Measurements from ENCODE around the gene PFN1.
"Not testable (repeated sequence)": the region's sequence is repeated elsewhere in the genome, so short reads cannot be mapped to it uniquely, and the experiment has no call there.

Gene PFN1

GRCh38 chr17:4945176-4945943 is 3.0 kb downstream of the PFN1 start:
- DNase-seq (ENCODE audit: low spot score): peak; percentile 36

DNA sequence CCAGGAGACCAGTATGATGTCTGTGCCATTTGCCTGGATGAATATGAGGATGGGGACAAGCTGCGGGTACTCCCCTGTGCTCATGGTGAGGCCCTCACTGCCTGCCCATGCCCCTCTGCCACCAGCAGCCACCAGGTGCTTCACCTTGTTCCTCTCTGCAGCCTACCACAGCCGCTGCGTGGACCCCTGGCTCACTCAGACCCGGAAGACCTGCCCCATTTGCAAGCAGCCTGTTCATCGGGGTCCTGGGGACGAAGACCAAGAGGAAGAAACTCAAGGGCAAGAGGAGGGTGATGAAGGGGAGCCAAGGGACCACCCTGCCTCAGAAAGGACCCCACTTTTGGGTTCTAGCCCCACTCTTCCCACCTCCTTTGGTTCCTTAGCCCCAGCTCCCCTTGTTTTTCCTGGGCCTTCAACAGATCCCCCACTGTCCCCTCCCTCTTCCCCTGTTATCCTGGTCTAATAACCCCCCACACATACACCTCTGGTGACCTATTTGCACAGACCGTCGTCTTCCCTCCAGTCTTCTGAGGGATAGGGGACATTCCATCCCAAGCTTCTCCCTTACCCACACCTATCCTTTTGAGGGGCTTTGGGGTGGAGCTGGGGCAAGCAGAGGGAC is 3.7 kb downstream of the PFN1 start:
- no peak for DNase-seq (ENCODE audit: low spot score)

GRCh38 chr17:4944163-4944553 is 4.2 kb downstream of the PFN1 start:
- no peak for DNase-seq (ENCODE audit: low spot score)

DNA sequence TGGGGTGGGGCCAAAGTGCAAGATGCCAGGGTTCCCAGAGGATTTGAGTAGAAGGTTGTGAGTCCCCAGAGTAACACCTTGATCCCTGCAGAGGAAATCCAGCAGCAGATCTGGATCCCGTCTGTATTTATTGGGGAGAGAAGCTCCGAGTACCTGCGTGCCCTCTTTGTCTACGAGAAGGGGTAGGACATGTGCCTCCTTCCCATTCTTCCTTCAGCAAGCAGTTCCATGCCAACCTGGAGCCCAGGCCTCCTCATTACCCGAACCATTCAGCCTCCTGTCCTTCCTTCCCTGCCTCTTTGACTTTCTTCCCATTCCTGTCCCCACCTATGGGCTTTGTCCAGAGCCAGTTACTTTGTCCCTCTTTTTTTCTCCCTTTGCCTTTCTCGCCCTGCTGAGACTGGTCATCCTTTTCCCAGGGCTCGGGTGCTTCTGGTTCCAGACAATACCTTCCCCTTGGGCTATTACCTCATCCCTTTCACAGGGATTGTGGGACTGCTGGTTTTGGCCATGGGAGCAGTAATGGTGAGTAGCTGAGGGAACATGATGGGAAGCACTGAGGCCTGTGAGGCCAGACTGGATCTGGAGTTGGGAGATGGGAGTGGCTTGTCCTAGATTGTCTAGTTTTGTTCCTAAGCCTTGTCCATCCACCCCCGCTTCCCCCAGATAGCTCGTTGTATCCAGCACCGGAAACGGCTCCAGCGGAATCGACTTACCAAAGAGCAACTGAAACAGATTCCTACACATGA is 5.4 kb downstream of the PFN1 start:
- DNase-seq (ENCODE audit: low spot score): no peak

GRCh38 chr17:4941319-4941610 is 7.1 kb downstream of the PFN1 start:
- no peak for DNase-seq (ENCODE audit: low spot score)

DNA sequence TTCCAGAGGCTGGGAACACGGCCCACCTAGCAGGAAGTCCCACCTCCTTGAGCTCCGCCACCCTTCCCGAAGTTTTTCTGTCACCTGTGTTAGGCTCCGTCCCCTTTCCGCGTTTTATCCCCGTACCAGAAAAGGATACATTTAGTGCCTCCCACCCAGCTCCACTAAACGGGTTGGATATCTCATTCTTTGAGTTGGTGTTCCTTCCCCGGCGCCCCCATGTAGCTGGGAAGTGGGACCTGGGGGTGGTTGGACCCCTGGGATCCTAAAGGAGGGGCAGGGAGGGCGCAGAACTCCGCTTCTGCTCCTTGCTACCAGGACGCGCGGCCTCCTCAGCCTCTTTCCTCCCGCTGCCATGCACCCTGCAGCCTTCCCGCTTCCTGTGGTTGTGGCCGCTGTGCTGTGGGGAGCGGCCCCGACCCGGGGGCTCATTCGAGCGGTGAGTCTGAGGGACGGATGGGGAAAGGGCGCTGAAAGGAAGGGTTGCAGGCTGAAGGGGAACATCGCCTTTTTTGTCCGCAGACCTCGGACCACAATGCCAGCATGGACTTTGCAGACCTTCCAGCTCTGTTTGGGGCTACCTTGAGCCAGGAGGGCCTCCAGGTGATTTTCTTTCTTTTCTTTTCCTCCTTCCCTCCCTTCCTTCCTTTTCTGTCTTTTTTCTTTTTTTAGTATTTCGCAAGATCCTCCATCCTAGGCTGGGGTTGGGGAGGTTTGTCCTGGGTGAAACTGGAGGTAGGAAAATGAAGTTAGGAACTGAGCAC is 7.6 kb downstream of the PFN1 start:
- no peak for DNase-seq (ENCODE audit: low spot score)

GRCh38 chr17:4939796-4940554 is 8.4 kb downstream of the PFN1 start, which contains the start of the genes RNF167 and SLC25A11:
RNF167 (plus strand) TSS chr17:4940268; CDS start chr17:4940910, 642 bp downstream.
SLC25A11 (minus strand) TSS chr17:4940046; CDS start chr17:4939910, 136 bp downstream.
- peak; percentile 100 for DNase-seq (ENCODE audit: low spot score)

GRCh38 chr17:4939546-4939795 is 8.9 kb downstream of the PFN1 start:
- no peak for DNase-seq (ENCODE audit: low spot score)

- DNase-seq (ENCODE audit: low spot score): no peak
Measured at GRCh38 chr17:4938688-4939545, 9.4 kb downstream of the PFN1 start.

DNA sequence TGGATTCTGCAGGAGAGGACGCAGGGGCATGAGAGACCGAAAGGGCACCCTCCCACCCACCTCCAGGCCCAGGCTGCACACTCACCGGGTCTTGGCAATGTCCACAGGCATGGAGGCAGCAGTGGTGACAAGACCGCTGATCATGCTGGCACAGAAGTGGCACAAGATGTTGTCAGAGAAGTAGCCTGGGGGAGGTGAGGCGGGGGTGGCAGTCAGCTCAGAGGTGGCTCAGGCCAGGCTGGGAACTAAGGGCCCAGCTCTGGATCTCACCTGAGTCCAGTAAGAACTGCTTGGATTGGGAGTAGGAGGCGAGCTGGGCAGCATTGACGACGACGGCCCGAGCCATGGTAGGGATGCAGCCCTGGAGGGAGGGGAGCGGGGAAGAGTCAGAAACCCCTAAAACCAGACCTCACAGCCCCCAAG is 10.2 kb downstream of the PFN1 start:
- no peak for DNase-seq (ENCODE audit: low spot score)

DNA sequence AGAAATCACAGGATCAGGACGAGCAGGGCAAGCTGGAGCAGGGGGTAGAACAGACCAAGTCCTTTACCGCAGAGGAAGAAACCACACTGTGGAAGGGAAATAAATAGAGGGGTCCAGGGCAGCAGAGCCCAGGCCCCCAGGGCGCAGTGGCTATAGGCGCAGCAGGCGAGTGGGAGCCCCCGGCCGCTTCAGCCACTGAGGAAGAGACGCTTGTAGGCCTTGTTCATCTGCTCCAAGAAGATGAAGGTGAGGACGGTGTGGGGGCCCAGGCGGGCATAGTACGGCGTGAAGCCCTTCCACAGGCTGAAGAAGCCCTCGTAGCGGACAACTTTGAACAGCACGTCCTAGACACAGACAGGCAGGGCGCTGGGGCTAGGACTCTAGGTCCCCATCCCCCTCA is 10.8 kb downstream of the PFN1 start:
- no peak for DNase-seq (ENCODE audit: low spot score)

- DNase-seq (ENCODE audit: low spot score): no peak
Measured at GRCh38 chr17:4936436-4936835, 11.9 kb downstream of the PFN1 start.

- DNase-seq (ENCODE audit: low spot score): no peak
Measured at GRCh38 chr17:4935650-4936049, 12.7 kb downstream of the PFN1 start.

GRCh38 chr17:4934173-4934979 is 14.0 kb downstream of the PFN1 start:
- no peak for DNase-seq (ENCODE audit: low spot score)

DNA sequence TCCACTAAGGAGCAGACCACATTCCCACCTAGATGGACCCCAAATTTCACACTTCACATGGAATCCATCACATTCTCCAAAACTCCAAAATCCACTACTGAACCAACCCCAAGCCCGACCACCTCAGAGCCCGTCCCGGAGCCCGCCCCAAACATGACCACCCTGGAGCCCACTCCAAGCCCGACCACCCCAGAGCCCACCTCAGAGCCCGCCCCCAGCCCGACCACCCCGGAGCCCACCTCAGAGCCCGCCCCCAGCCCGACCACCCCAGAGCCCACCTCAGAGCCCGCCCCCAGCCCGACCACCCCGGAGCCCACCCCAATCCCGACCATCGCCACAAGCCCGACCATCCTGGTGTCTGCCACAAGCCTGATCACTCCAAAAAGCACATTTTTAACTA is 14.7 kb downstream of the PFN1 start:
- no peak for DNase-seq (ENCODE audit: low spot score)

DNA sequence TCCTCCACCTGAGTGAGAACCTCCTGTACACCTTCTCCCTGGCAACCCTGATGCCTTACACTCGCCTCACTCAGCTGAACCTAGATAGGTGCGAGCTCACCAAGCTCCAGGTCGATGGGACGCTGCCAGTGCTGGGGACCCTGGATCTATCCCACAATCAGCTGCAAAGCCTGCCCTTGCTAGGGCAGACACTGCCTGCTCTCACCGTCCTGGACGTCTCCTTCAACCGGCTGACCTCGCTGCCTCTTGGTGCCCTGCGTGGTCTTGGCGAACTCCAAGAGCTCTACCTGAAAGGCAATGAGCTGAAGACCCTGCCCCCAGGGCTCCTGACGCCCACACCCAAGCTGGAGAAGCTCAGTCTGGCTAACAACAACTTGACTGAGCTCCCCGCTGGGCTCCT is 15.6 kb downstream of the PFN1 start:
- DNase-seq (ENCODE audit: low spot score): no peak

DNA sequence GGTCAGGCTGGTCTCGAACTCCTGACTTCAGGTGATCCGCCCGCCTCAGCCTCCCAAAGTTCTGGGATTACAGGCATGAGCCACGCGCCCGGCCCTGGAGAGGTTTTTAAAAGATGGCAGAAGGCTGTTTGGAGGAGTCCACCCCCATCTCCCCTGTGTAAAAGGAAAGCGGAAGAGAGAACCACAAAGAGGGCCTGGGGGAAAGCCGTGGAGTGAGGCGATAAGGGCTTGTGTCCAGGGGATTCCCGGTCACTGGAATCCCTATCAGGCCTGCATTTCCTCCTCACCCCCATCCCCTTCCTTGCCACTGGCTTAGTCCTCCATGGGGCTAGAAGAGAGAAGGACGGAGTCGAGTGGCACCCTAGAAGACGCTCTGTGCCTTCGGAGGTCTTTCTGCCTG is 16.4 kb downstream of the PFN1 start, which contains the start of gene GP1BA:
TSS of gene GP1BA (plus strand) at position 315 of the 400 bp plus-strand sequence. CDS start 328 bp downstream, outside the sequence.
- no peak for DNase-seq (ENCODE audit: low spot score)

GRCh38 chr17:4928881-4929280 is 19.4 kb downstream of the PFN1 start:
- DNase-seq (ENCODE audit: low spot score): no peak

DNA sequence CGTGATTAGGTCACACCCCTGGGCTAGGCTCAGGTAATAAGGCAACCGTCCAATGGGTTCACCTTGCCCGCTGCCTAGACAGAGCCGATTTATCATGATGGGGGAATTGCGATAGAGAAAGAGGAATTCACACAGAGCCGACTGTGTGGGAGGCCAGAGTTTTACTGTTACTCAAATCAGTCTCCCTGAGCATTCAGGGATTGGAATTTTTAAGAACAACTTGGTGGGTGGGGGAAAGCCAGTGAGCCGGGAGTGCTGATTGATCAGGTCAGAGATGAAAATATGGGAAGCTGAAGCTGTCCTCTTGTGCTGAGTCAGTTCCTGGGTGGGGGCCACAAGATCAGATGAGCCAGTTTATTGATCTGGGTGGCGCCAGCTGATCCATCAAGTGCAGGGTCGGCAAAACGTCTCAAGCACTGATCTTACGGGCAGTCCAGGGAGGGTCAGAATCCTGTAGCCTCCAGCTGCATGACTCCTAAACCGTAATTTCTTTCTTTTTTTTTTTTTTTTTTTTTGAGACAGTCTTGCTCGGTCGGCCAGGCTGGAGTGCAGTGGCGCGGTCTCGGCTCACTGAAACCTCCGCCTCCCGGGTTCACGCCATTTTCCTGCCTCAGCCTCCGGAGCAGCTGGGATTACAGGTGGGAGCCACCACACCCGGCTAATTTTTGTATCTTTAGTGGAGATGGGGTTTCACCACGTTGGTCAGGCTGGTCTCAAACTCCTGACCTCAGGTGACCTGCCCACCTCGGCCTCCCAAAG is 21.6 kb downstream of the PFN1 start:
- DNase-seq (ENCODE audit: low spot score): not testable (repeated sequence)

Data from pons (tissue), 1 donor.